ENCODE measurements around the gene NAA16. TPM values are rescaled to one million over a fixed set of nuclear protein-coding genes. Genes with fewer than 3 reads are reported as not detected.

NAA16 gene
- polyA plus RNA-seq, 1 of the 3 experiments (the other 2 are of a cell fraction): 4.4 TPM

GRCh38 chr13:41271456-41272285, 39.4 kb upstream of the NAA16 start:
- Histone ChIP-seq H3K4me1 (ENCODE audit: control insufficient read depth in 1 of 2, insufficient read depth in 2 of 2, low read depth in 1 of 2, low read length in 1 of 2) (no peaks in the 10 kb centered on the region), H3K36me3 (replicated peaks in 1 of 2; ENCODE audit: control insufficient read depth in 1 of 2, insufficient read depth in 2 of 2, low read length in 1 of 2) (peaks cover 0 to 4% of the 10 kb centered on the region in 2 experiments), H3K9ac (no peak overlapping the region), H3K27ac (ENCODE audit: low read depth in 2 of 2, low read length in 1 of 2) (no peak overlapping the region), H3K27me3 (ENCODE audit: insufficient read depth) (no peaks in the 10 kb centered on the region), H3K4me2 (no peak overlapping the region), H2AFZ (ENCODE audit: low read depth) (no peak overlapping the region), H3K79me2 (ENCODE audit: insufficient read depth) (no peaks in the 10 kb centered on the region), H3K9me3 (peaks cover 30% of the 10 kb centered on the region), H4K20me1 (ENCODE audit: insufficient read depth) (no peaks in the 10 kb centered on the region), H3K4me3 (ENCODE audit: low read depth in 2 of 2, low read length in 1 of 2) (no peak overlapping the region), H3F3A (replicated peaks; ENCODE audit: insufficient read depth) (peaks cover 9% of the 10 kb centered on the region), H3K9me2 (no peaks in the 10 kb centered on the region)
- no peak for TF ChIP-seq FOSL2 (IDR thresholded peaks at IDR 0.05; ENCODE audit: borderline replicate concordance, low read depth)
- no peak for TF ChIP-seq REST (IDR thresholded peaks at IDR 0.05; ENCODE audit: low read depth, low read length)
- no peak for TF ChIP-seq USF2 (IDR thresholded peaks at IDR 0.05; ENCODE audit: borderline replicate concordance, low read depth, low read length)
- no peak for TF ChIP-seq RFX5 (IDR thresholded peaks at IDR 0.05; ENCODE audit: low read length)
- TF ChIP-seq POLR2AphosphoS5 (IDR thresholded peaks at IDR 0.05; ENCODE audit: low read depth, low read length): no peak
- no peak for TF ChIP-seq TAF1 (IDR thresholded peaks at IDR 0.05; ENCODE audit: borderline replicate concordance, low read depth, low read length)
- TF ChIP-seq GATA2 (CRISPR knock-in tag; IDR thresholded peaks at IDR 0.05): no peak
- TF ChIP-seq ZBTB33 (IDR thresholded peaks at IDR 0.05; ENCODE audit: borderline replicate concordance, low read depth): no peak
- CTCF ChIA-PET: no interaction called here
- POLR2A ChIA-PET: no interaction called here
- no peak for DNase-seq
- WGBS (ENCODE audit: low lambda C conversion rate): 35% methylated on average over 6 of the region's 6 CpGs
